GM12872 (cell line): ENCODE results near the gene GMIP.

Experiments used
- CTCF ChIP-seq: IDR thresholded peaks from 3 replicates; pipeline ENCODE4 v1.5.1; 2011; ENCODE audit warnings: low read depth, mild to moderate bottlenecking, low read length, moderate library complexity; ENCODE audit not compliant: insufficient read depth

The GMIP gene

GRCh38 chr19:19600793-19601330, 42.6 kb downstream of the GMIP start:
- TF ChIP-seq CTCF = no peak

GRCh38 chr19:19597809-19598306, 45.6 kb downstream of the GMIP start:
- no peak for TF ChIP-seq CTCF

GRCh38 chr19:19595171-19595701, 48.2 kb downstream of the GMIP start:
- no peak for TF ChIP-seq CTCF

GRCh38 chr19:19594381-19594780, 49.1 kb downstream of the GMIP start:
- no peak for TF ChIP-seq CTCF

- no peak for TF ChIP-seq CTCF
Observed at GRCh38 chr19:19592690-19593089, 50.8 kb downstream of the GMIP start.

GRCh38 chr19:19591133-19591825, 52.2 kb downstream of the GMIP start:
- no peak for TF ChIP-seq CTCF

- TF ChIP-seq CTCF = no peak
Observed at GRCh38 chr19:19588546-19588945, 54.9 kb downstream of the GMIP start.
